GM18870 (cell line): ENCODE data around the gene SC5D.

ENCODE experiments used
- ATAC-seq: cut with Tn5 transposase; IDR thresholded peaks from one replicate; pipeline ENCODE4 v1.9.1; 2021; ENCODE audit warnings: moderate library complexity; ENCODE audit not compliant: unreplicated experiment

SC5D gene

GRCh38 chr11:121328176-121328966 lies 35.8 kb downstream of the SC5D start:
- ATAC-seq: no peak

GRCh38 chr11:121328967-121329679 lies 36.6 kb downstream of the SC5D start:
- no peak for ATAC-seq

- ATAC-seq: no peak
These were observed 37.3 kb downstream of the SC5D start for GRCh38 chr11:121329781-121330395.

- no peak for ATAC-seq
These were observed 38.3 kb downstream of the SC5D start for GRCh38 chr11:121330614-121331435.

- no peak for ATAC-seq
These were observed 42.6 kb downstream of the SC5D start for GRCh38 chr11:121334973-121335710.

- ATAC-seq: no peak
These were observed 43.8 kb downstream of the SC5D start for GRCh38 chr11:121336279-121336937.

- ATAC-seq: peak; percentile 37
These were observed 44.5 kb downstream of the SC5D start for GRCh38 chr11:121337078-121337477.

GRCh38 chr11:121337740-121338272 lies 45.2 kb downstream of the SC5D start:
- peak; percentile 6 for ATAC-seq

GRCh38 chr11:121338536-121338935 lies 46.0 kb downstream of the SC5D start:
- ATAC-seq: no peak

- ATAC-seq: no peak
These were observed 47.5 kb downstream of the SC5D start for GRCh38 chr11:121340032-121340580.

GRCh38 chr11:121341609-121342008 lies 49.0 kb downstream of the SC5D start:
- ATAC-seq: no peak

GRCh38 chr11:121344824-121345223 lies 52.3 kb downstream of the SC5D start:
- ATAC-seq: no peak

GRCh38 chr11:121347094-121347493 lies 54.5 kb downstream of the SC5D start:
- ATAC-seq: no peak

- ATAC-seq: no peak
These were observed 55.2 kb downstream of the SC5D start for GRCh38 chr11:121347813-121348212.

- ATAC-seq: no peak
These were observed 55.8 kb downstream of the SC5D start for GRCh38 chr11:121348220-121348875.

GRCh38 chr11:121349790-121350189 lies 57.2 kb downstream of the SC5D start:
- ATAC-seq: no peak

GRCh38 chr11:121350314-121351082 lies 57.9 kb downstream of the SC5D start:
- no peak for ATAC-seq

- ATAC-seq: no peak
These were observed 58.6 kb downstream of the SC5D start for GRCh38 chr11:121351083-121351630.
